ENCODE measurements around the gene TMEM87A.

DNA sequence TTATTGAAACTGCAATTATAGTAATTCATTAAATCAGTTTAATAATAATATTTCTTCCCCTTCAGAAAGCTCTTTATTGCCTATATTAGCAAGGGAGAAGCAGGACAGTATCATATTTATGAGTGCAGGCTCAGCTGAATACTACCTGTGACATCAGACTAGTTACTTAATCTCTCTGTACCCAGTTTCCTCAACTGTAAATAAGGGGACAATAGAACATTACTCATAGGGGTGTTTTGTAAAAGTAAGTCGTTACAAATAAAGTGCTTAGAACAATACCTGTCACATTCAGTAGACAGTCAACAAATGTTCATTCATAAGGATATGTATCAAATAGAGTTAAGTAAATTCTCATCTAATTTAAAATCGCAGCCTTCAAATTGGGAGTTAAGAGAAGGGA is 53.0 kb downstream of the TMEM87A start:
- TF ChIP-seq, protein P1, sequence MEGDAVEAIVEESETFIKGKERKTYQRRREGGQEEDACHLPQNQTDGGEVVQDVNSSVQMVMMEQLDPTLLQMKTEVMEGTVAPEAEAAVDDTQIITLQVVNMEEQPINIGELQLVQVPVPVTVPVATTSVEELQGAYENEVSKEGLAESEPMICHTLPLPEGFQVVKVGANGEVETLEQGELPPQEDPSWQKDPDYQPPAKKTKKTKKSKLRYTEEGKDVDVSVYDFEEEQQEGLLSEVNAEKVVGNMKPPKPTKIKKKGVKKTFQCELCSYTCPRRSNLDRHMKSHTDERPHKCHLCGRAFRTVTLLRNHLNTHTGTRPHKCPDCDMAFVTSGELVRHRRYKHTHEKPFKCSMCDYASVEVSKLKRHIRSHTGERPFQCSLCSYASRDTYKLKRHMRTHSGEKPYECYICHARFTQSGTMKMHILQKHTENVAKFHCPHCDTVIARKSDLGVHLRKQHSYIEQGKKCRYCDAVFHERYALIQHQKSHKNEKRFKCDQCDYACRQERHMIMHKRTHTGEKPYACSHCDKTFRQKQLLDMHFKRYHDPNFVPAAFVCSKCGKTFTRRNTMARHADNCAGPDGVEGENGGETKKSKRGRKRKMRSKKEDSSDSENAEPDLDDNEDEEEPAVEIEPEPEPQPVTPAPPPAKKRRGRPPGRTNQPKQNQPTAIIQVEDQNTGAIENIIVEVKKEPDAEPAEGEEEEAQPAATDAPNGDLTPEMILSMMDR (IDR thresholded peaks at IDR 0.05), result no peak
- TF ChIP-seq POLR2A (IDR thresholded peaks at IDR 0.05), result no peak
